ENCODE results near the gene CDC42EP2.

CDC42EP2 gene

GRCh38 chr11:65307298-65308229 is 7.1 kb upstream of the CDC42EP2 start:
- no peak for DNase-seq
- Histone ChIP-seq H3K4me1 (peaks cover 5% of the 10 kb centered on the region; the same call in 1 of the 2 replicates), H3K36me3 (no peaks in the 10 kb centered on the region), H3K4me3 (ENCODE audit: low read depth, low read length) (no peak overlapping the region), H3K9me3 (no peaks in the 10 kb centered on the region), H3K27me3 (no peaks in the 10 kb centered on the region)
- TF ChIP-seq CTCF (IDR thresholded peaks at IDR 0.05; ENCODE audit: low read depth, low read length), result no peak

- DNase-seq, result no peak
- Histone ChIP-seq H3K4me3 (ENCODE audit: low read depth, low read length) (no peak overlapping the region), H3K9me3 (no peaks in the 10 kb centered on the region), H3K4me1 (peaks cover 5% of the 10 kb centered on the region; the same call in 1 of the 2 replicates), H3K27me3 (no peaks in the 10 kb centered on the region), H3K36me3 (no peaks in the 10 kb centered on the region)
- TF ChIP-seq CTCF (IDR thresholded peaks at IDR 0.05; ENCODE audit: low read depth, low read length), result no peak
Measured at GRCh38 chr11:65308281-65308891, 6.3 kb upstream of the CDC42EP2 start.

GRCh38 chr11:65309006-65309405 is 5.7 kb upstream of the CDC42EP2 start:
- no peak overlapping the region for H3K4me3 ChIP-seq (ENCODE audit: low read depth, low read length)

GRCh38 chr11:65310215-65310614 is 4.5 kb upstream of the CDC42EP2 start:
- Histone ChIP-seq H3K9me3 (no peaks in the 10 kb centered on the region), H3K36me3 (no peaks in the 10 kb centered on the region), H3K4me3 (ENCODE audit: low read depth, low read length) (no peak overlapping the region), H3K4me1 (peaks cover 5% of the 10 kb centered on the region; the same call in 1 of the 2 replicates), H3K27me3 (no peaks in the 10 kb centered on the region)
- DNase-seq, result no peak
- no peak for TF ChIP-seq CTCF (IDR thresholded peaks at IDR 0.05; ENCODE audit: low read depth, low read length)

More at GRCh38 chr11:65309006-65309405, 5.7 kb upstream of the CDC42EP2 start:
- no peaks in the 10 kb centered on the region for H3K36me3 ChIP-seq
- no peak for TF ChIP-seq CTCF (IDR thresholded peaks at IDR 0.05; ENCODE audit: low read depth, low read length)
- DNase-seq, result no peak
- H3K4me1 ChIP-seq, result peaks cover 5% of the 10 kb centered on the region; the same call in 1 of the 2 replicates
- H3K27me3 ChIP-seq, result no peaks in the 10 kb centered on the region
- no peaks in the 10 kb centered on the region for H3K9me3 ChIP-seq

- Histone ChIP-seq H3K27me3 (no peaks in the 10 kb centered on the region), H3K36me3 (no peaks in the 10 kb centered on the region), H3K4me1 (peaks cover 5% of the 10 kb centered on the region; the same call in 1 of the 2 replicates)
Measured at GRCh38 chr11:65310736-65311135, 3.9 kb upstream of the CDC42EP2 start.

More at GRCh38 chr11:65310736-65311135, 3.9 kb upstream of the CDC42EP2 start:
- Histone ChIP-seq H3K4me3 (ENCODE audit: low read depth, low read length) (no peak overlapping the region), H3K9me3 (no peaks in the 10 kb centered on the region)
- DNase-seq, result no peak
- TF ChIP-seq CTCF (IDR thresholded peaks at IDR 0.05; ENCODE audit: low read depth, low read length), result no peak

Measured in BE2C (cell line).